Measurements from ENCODE around the gene HIVEP3. TPM values are rescaled to one million over a fixed set of nuclear protein-coding genes. Genes with fewer than 3 reads are reported as not detected.

HIVEP3 gene
- total RNA-seq, 1 donor from 2014 or later: 5.7 TPM

GRCh38 chr1:41637367-41637766, 281.4 kb downstream of the HIVEP3 start:
- Histone ChIP-seq H3K27ac (replicated peaks) (no peak overlapping the region), H3K27me3 (ENCODE audit: low read depth) (no peaks in the 10 kb centered on the region), H3K4me1 (no peaks in the 10 kb centered on the region), H3K9me3 (replicated peaks) (no peaks in the 10 kb centered on the region), H3K4me3 (no peak overlapping the region), H3K36me3 (no peaks in the 10 kb centered on the region)
- intact Hi-C loops (cut with micrococcal nuclease): no loop called here
- TF ChIP-seq, protein P1, sequence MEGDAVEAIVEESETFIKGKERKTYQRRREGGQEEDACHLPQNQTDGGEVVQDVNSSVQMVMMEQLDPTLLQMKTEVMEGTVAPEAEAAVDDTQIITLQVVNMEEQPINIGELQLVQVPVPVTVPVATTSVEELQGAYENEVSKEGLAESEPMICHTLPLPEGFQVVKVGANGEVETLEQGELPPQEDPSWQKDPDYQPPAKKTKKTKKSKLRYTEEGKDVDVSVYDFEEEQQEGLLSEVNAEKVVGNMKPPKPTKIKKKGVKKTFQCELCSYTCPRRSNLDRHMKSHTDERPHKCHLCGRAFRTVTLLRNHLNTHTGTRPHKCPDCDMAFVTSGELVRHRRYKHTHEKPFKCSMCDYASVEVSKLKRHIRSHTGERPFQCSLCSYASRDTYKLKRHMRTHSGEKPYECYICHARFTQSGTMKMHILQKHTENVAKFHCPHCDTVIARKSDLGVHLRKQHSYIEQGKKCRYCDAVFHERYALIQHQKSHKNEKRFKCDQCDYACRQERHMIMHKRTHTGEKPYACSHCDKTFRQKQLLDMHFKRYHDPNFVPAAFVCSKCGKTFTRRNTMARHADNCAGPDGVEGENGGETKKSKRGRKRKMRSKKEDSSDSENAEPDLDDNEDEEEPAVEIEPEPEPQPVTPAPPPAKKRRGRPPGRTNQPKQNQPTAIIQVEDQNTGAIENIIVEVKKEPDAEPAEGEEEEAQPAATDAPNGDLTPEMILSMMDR (IDR thresholded peaks at IDR 0.05; ENCODE audit: borderline replicate concordance): no peak
- DNase-seq: no peak

- TF ChIP-seq, protein P1 (IDR thresholded peaks at IDR 0.05; ENCODE audit: borderline replicate concordance): no peak
- Histone ChIP-seq H3K9me3 (replicated peaks) (no peaks in the 10 kb centered on the region), H3K27me3 (ENCODE audit: low read depth) (no peaks in the 10 kb centered on the region), H3K4me1 (peaks cover 13% of the 10 kb centered on the region), H3K4me3 (no peak overlapping the region), H3K36me3 (no peaks in the 10 kb centered on the region), H3K27ac (replicated peaks) (no peak overlapping the region)
- DNase-seq: no peak
- intact Hi-C loops (cut with micrococcal nuclease): no loop called here
Observed at GRCh38 chr1:41633764-41634163, 285.0 kb downstream of the HIVEP3 start.

DNA sequence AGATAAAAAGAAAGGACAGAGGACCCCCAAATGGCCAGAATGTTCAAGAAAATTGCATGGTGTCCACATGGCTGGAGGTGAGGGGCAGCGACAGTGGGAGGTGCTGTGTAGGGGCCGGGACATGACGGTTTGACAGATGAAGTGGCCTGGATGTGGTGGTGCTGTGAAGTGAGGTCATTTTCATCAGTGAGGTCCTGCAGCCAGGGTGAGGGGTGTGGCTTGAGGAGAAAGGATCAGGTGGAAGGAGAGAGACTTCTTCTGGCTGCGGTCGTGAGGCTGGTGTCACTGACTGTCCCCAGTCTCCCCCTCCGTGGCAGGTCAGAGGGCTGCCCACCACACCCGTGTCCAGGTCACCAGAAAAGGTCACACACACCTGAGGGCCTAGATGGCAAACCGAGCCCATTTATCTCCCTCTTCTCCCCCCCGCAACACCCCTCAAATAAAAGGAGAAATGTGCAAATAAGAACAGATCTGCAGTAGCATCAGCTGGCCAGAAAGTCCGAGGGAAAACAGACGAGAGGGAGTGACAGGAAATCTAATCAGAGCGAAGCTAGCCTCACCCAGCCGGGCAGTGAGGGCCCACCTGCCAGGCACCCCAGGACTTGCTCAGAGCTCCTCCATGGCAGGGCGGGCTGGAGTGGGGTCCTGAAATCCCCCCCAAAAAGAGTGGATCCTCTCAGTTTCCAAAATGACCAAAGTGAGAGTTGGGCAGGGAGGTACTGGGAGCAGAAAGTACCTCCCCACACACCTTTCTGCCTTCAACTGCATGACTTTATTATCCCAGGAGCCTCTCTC, 285.7 kb downstream of the HIVEP3 start:
- Histone ChIP-seq H3K27me3 (ENCODE audit: low read depth) (no peaks in the 10 kb centered on the region), H3K36me3 (no peaks in the 10 kb centered on the region), H3K4me3 (no peak overlapping the region), H3K27ac (replicated peaks) (no peak overlapping the region), H3K9me3 (replicated peaks) (no peaks in the 10 kb centered on the region), H3K4me1 (peaks cover 13% of the 10 kb centered on the region)
- intact Hi-C loops (cut with micrococcal nuclease): no loop called here
- no peak for DNase-seq
- TF ChIP-seq, protein P1 (IDR thresholded peaks at IDR 0.05; ENCODE audit: borderline replicate concordance): no peak

DNA sequence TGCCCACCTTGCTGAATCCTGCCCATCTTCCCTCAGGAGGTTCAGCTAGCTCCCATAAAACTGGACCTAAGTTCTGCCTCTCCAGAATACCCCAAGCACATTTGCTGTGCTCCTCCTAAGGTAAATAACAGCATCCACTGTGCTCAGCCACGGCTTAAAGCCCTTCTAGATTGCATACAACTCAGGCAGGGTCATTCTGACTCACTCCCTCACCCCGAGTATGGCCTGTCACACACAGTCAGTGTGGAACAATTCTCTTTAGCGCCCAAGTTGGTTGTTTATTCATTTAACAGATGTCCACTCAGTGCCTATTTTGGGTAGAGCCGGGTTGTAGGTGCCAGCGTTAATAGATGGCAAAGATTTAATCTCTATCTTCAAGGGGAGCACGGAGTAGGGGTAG, 286.8 kb downstream of the HIVEP3 start:
- intact Hi-C loops (cut with micrococcal nuclease): no loop called here
- Histone ChIP-seq H3K9me3 (replicated peaks) (no peaks in the 10 kb centered on the region), H3K36me3 (no peaks in the 10 kb centered on the region), H3K27me3 (ENCODE audit: low read depth) (no peaks in the 10 kb centered on the region), H3K4me3 (no peak overlapping the region), H3K4me1 (peaks cover 13% of the 10 kb centered on the region), H3K27ac (replicated peaks) (no peak overlapping the region)
- TF ChIP-seq, protein P1 (IDR thresholded peaks at IDR 0.05; ENCODE audit: borderline replicate concordance): no peak
- DNase-seq: no peak

DNA sequence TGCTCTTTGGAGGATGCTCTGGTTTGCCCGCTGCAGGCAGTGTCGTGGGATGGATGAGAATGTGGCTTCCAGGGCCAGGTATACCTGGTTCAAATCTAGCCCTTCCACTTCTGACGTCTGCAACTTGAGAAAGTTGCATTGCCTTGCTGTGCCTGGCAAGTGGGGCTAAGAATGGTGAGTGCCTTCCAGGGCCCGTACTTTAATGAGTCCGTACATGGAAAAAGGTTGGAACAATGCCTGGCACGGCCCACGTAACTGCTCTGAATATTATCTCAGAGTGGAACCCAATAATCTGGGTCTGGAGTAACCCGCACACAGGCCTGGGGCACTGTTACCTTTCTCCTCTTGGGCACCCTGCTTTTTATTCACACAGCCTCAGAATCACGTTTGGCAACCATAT, 287.6 kb downstream of the HIVEP3 start:
- DNase-seq: no peak
- intact Hi-C loops (cut with micrococcal nuclease): no loop called here

More for the DNA sequence above, 287.6 kb downstream of the HIVEP3 start:
- Histone ChIP-seq H3K9me3 (replicated peaks) (no peaks in the 10 kb centered on the region), H3K27me3 (ENCODE audit: low read depth) (no peaks in the 10 kb centered on the region), H3K36me3 (no peaks in the 10 kb centered on the region), H3K4me3 (no peak overlapping the region), H3K27ac (replicated peaks) (no peak overlapping the region), H3K4me1 (peaks cover 17% of the 10 kb centered on the region)
- TF ChIP-seq, protein P1 (IDR thresholded peaks at IDR 0.05; ENCODE audit: borderline replicate concordance): no peak

All from left ventricle myocardium inferior (tissue), 1 donor.